A549 (cell line): ENCODE measurements around the gene RAP2C. TPM values are rescaled to one million over a fixed set of nuclear protein-coding genes. Genes with fewer than 3 reads are reported as not detected.

ENCODE experiments used
- ATAC-seq, 2 experiments: fragments of 200-7000 bp in 1 of 2; fragments of >200 bp in 1 of 2; cut with Nextera tagmentation in 1 of 2; cut with Tn5 transposase in 1 of 2; 3 replicates each; pipeline versions ENCODE4 v1.8.0 to v1.9.1; 2018 to 2020; ENCODE audit warnings: mild to moderate bottlenecking in 1 of 2, moderate library complexity in 1 of 2
- CTCF ChIA-PET: fragments of 300-600 bp; sonication (Branson Sonifier 250); formaldehyde crosslinking; extraction: SDS; loops from one replicate; lab custom pipeline; 2021; ENCODE audit warnings: antibody characterized with exemption, inconsistent platforms; lab: Yijun Ruan, JAX
- POLR2A ChIA-PET: fragments of 350-600 bp; formaldehyde crosslinking; extraction: SDS; loops from one replicate; lab custom pipeline; 2021; ENCODE audit warnings: antibody characterized with exemption, inconsistent platforms; lab: Yijun Ruan, JAX
- DNase-seq, 2 experiments: peaks; one replicate each; pipeline versions ENCODE4 v3.0.0 to v3.0.0-alpha.2; 2011 to 2016; ENCODE audit warnings: low read depth in 1 of 2, low spot score in 1 of 2
- FAIRE-seq: peaks from 2 replicates; lab custom pipeline; 2011; peaks lifted over from hg19 to GRCh38; lab: Jason Lieb, UNC
- H3K27ac ChIP-seq, 2 experiments: fragments of >200 bp; sonication (Bioruptor Twin); formaldehyde crosslinking; 3 replicates each; pipeline ENCODE4 v1.5.1; 2016 to 2017
- H3K4me1 ChIP-seq: fragments of >200 bp; sonication (Bioruptor Twin); formaldehyde crosslinking; 3 replicates; pipeline ENCODE4 v1.6.1; 2016
- H3K4me2 ChIP-seq: fragments of >200 bp; sonication (Bioruptor Twin); formaldehyde crosslinking; 3 replicates; pipeline ENCODE4 v1.6.1; 2016
- H3K4me3 ChIP-seq: fragments of >200 bp; sonication (Bioruptor Twin); formaldehyde crosslinking; 3 replicates; pipeline ENCODE4 v1.5.1; 2016
- H3K9me3 ChIP-seq: fragments of >200 bp; sonication (Bioruptor Twin); formaldehyde crosslinking; 3 replicates; pipeline ENCODE4 v1.6.1; 2016
- ATOH8 ChIP-seq: fragments of 250-450 bp; sonication (Bioruptor Pico); IDR thresholded peaks from 2 replicates; pipeline ENCODE4 v1.5.0; 2020; ENCODE audit warnings: low read depth, mild to moderate bottlenecking, moderate library complexity
- BCL3 ChIP-seq: fragments of >200 bp; sonication (Bioruptor Twin); formaldehyde crosslinking; IDR thresholded peaks from 3 replicates; pipeline ENCODE4 v1.6.1; 2016
- E2F6 ChIP-seq: IDR thresholded peaks from 2 replicates; pipeline ENCODE4 v1.6.1; 2012; ENCODE audit warnings: low read depth, borderline replicate concordance
- EHF ChIP-seq: fragments of 250-450 bp; sonication (Bioruptor Pico); IDR thresholded peaks from 2 replicates; pipeline ENCODE4 v1.5.0; 2020; ENCODE audit warnings: mild to moderate bottlenecking
- ELK1 ChIP-seq: fragments of 150-350 bp; IDR thresholded peaks from 2 replicates; pipeline ENCODE4 v1.6.1; 2014; ENCODE audit warnings: low read depth, mild to moderate bottlenecking, low read length
- EP300 ChIP-seq, 2 experiments: fragments of >200 bp; sonication (Bioruptor Twin); formaldehyde crosslinking; IDR thresholded peaks; 2 replicates in 1 of 2; 3 replicates in 1 of 2; pipeline ENCODE4 v1.6.1; 2016 to 2017
- FOXS1 ChIP-seq: fragments of 250-450 bp; sonication (Bioruptor Pico); IDR thresholded peaks from 2 replicates; pipeline ENCODE4 v1.5.0; 2020; ENCODE audit warnings: mild to moderate bottlenecking, moderate library complexity
- GATA3 ChIP-seq: IDR thresholded peaks from 2 replicates; pipeline ENCODE4 v1.6.1; 2012; ENCODE audit warnings: borderline replicate concordance
- HOXA7 ChIP-seq: fragments of 250-450 bp; sonication (Bioruptor Pico); IDR thresholded peaks from 2 replicates; pipeline ENCODE4 v1.5.0; 2020; ENCODE audit warnings: mild to moderate bottlenecking, moderate library complexity
- JUN ChIP-seq, 2 experiments: fragments of >200 bp; sonication (Bioruptor Twin); formaldehyde crosslinking; IDR thresholded peaks; 2 replicates in 1 of 2; 3 replicates in 1 of 2; pipeline ENCODE4 v1.6.1; 2016 to 2017
- JUNB ChIP-seq: fragments of >200 bp; sonication (Bioruptor Twin); formaldehyde crosslinking; IDR thresholded peaks from 2 replicates; pipeline ENCODE4 v1.6.1; 2016
- KDM1A ChIP-seq: fragments of 200-600 bp; sonication (generic); IDR thresholded peaks from 2 replicates; pipeline ENCODE4 v1.6.1; 2016; ENCODE audit warnings: low read depth, mild to moderate bottlenecking
- MAFK ChIP-seq: fragments of 450-650 bp; IDR thresholded peaks from 2 replicates; pipeline ENCODE4 v1.6.1; 2014; ENCODE audit not compliant: partially characterized antibody
- NR3C1 ChIP-seq: fragments of >200 bp; sonication (Bioruptor Twin); formaldehyde crosslinking; IDR thresholded peaks from 3 replicates; pipeline ENCODE4 v1.6.1; 2017
- PBX3 ChIP-seq: IDR thresholded peaks from 2 replicates; pipeline ENCODE4 v1.6.1; 2012
- POLR2AphosphoS2 ChIP-seq: conservative IDR thresholded peaks from 2 replicates; pipeline ENCODE4 v1.6.1; 2012; ENCODE audit warnings: low read length, improper control_type of control experiment, inconsistent platforms
- REST ChIP-seq: fragments of 200-600 bp; sonication (generic); IDR thresholded peaks from 2 replicates; pipeline ENCODE4 v1.6.1; 2016; ENCODE audit warnings: antibody characterized with exemption, mild to moderate bottlenecking, moderate library complexity
- RNF2 ChIP-seq: fragments of 200-600 bp; sonication (generic); IDR thresholded peaks from 2 replicates; pipeline ENCODE4 v1.6.1; 2016; ENCODE audit warnings: low read depth, mild to moderate bottlenecking, antibody characterized with exemption, moderate library complexity, borderline replicate concordance
- SMC3 ChIP-seq: fragments of >200 bp; sonication (Bioruptor Twin); formaldehyde crosslinking; IDR thresholded peaks from 3 replicates; pipeline ENCODE4 v1.6.1; 2018; ENCODE audit warnings: inconsistent platforms
- WGBS: methylation state at CpG from one replicate; pipeline ENCODE4 v1.1.6; 2017; ENCODE audit errors: missing lambda C conversion rate; 5-methylcytosine and 5-hydroxymethylcytosine counted together
- polyA plus RNA-seq, 4 experiments: library from polyadenylated mRNA; depleted of rRNA in 3 of 4; stranded (reverse); fragments of >200 nt; fragmentation: RNase III in 1 of 4; extraction: RNeasy Plus Mini Kit Qiagen cat#74134 plus additional on column Dnase treatment in 1 of 4; gene quantifications; 2 replicates in 3 of 4; 3 replicates in 1 of 4; pipeline ENCODE4 v1.2.3, GENCODE V29; 2011 to 2017
- TF ChIP-seq, protein P1 (sequence below): fragments of >200 bp; sonication (Bioruptor Twin); formaldehyde crosslinking; IDR thresholded peaks from 3 replicates; pipeline ENCODE4 v1.5.1; 2016

Gene RAP2C
- polyA plus RNA-seq, 2 of the 4 experiments (the other 2 are of a cell fraction): 25.8 to 27.2 TPM

GRCh38 chrX:132181364-132181763 is 37.9 kb downstream of the RAP2C start:
- ChIA-PET CTCF (no interaction called here), POLR2A (interaction anchor here (0.5 kb wide), 1 partner anchor 36 kb away, joined by 3 read pairs; no protein-coding TSS in a partner anchor)
- WGBS: 22% methylated on average over 6 of the region's 7 CpGs
- DNase-seq (no peak), FAIRE-seq (no peak), ATAC-seq (no peak)
- Histone ChIP-seq H3K4me1 (no peaks in the 10 kb centered on the region), H3K9me3 (no peaks in the 10 kb centered on the region), H3K4me3 (no peak overlapping the region), H3K4me2 (no peak overlapping the region), H3K27ac (no peak overlapping the region)
- TF ChIP-seq KDM1A (no peak), ELK1 (no peak), MAFK (no peak), NR3C1 (no peak), GATA3 (no peak), POLR2AphosphoS2 (no peak), FOXS1 (CRISPR knock-in tag) (no peak), E2F6 (no peak), RNF2 (no peak), EHF (CRISPR knock-in tag) (no peak), EP300 (IDR thresholded peaks at IDR 0.05) (no peak), ATOH8 (CRISPR knock-in tag) (no peak), JUNB (no peak), PBX3 (no peak), REST (no peak)

- Histone ChIP-seq H3K9me3 (no peaks in the 10 kb centered on the region), H3K4me2 (no peak overlapping the region), H3K27ac (no peak overlapping the region), H3K4me3 (no peak overlapping the region), H3K4me1 (no peaks in the 10 kb centered on the region)
- ChIA-PET POLR2A (no interaction called here), CTCF (no interaction called here)
- no peak for TF ChIP-seq HOXA7
- no peak for TF ChIP-seq BCL3
- TF ChIP-seq, protein P1, sequence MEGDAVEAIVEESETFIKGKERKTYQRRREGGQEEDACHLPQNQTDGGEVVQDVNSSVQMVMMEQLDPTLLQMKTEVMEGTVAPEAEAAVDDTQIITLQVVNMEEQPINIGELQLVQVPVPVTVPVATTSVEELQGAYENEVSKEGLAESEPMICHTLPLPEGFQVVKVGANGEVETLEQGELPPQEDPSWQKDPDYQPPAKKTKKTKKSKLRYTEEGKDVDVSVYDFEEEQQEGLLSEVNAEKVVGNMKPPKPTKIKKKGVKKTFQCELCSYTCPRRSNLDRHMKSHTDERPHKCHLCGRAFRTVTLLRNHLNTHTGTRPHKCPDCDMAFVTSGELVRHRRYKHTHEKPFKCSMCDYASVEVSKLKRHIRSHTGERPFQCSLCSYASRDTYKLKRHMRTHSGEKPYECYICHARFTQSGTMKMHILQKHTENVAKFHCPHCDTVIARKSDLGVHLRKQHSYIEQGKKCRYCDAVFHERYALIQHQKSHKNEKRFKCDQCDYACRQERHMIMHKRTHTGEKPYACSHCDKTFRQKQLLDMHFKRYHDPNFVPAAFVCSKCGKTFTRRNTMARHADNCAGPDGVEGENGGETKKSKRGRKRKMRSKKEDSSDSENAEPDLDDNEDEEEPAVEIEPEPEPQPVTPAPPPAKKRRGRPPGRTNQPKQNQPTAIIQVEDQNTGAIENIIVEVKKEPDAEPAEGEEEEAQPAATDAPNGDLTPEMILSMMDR: no peak
- no peak for TF ChIP-seq JUN (IDR thresholded peaks at IDR 0.05)
- TF ChIP-seq SMC3: no peak
- no peak for TF ChIP-seq ELK1
- WGBS: 27% methylated on average over 3 of the region's 3 CpGs
- DNase-seq (no peak), ATAC-seq (no peak), FAIRE-seq (no peak)
Measured at GRCh38 chrX:132180929-132181328, 38.3 kb downstream of the RAP2C start.
